Astrocyte of the cerebellum (primary cell): ENCODE results near the gene RILPL2.

Experiments
- DNase-seq: peaks from one replicate; pipeline ENCODE4 v3.0.0-alpha.2; 2011; ENCODE audit warnings: low read depth
- H3K4me3 ChIP-seq: 2 replicates; pipeline ENCODE4 v1.5.1; 2011; ENCODE audit warnings: mild to moderate bottlenecking, low read depth, low read length, moderate library complexity
- CTCF ChIP-seq: IDR thresholded peaks from 2 replicates; pipeline ENCODE4 v1.5.1; 2012; ENCODE audit warnings: low read length, low read depth, moderate library complexity, mild to moderate bottlenecking; ENCODE audit errors: missing control alignments
- in situ Hi-C: cut with HindIII; loops from 2 replicates; pipeline ENCODE4 v1.10.0; 2017; ENCODE audit warnings: low sequenced_read_pairs

RILPL2 gene

GRCh38 chr12:123478762-123479161 is 42.3 kb upstream of the RILPL2 start:
- in situ Hi-C loops: no loop called here
- no peak for DNase-seq
- H3K4me3 ChIP-seq: no peak overlapping the region
- TF ChIP-seq CTCF: no peak

DNA sequence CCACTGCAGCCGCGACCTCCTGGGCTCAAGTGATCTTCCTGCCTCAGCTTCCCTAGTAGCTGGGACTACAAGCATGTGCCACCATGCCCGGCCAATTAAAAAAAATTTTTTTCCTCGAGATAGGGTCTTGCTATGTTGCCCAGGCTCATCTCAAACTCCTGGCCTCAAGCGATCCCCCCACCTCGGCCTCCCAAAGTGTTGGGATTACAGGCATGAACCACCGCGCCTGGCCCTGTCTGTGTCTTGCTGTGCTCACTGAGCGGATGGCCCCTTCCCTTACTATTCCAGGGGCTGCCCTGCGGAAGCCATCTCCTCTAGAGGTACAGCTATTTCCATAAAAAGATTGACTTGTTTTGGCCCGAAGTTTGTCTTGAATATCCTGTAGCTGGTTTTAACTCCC is 41.6 kb upstream of the RILPL2 start:
- TF ChIP-seq CTCF: no peak
- DNase-seq: no peak
- H3K4me3 ChIP-seq: no peak overlapping the region
- in situ Hi-C loops: no loop called here

GRCh38 chr12:123475246-123475703 is 38.8 kb upstream of the RILPL2 start:
- no peak overlapping the region for H3K4me3 ChIP-seq
- TF ChIP-seq CTCF: no peak
- no peak for DNase-seq
- in situ Hi-C loops: no loop called here

- no peak for DNase-seq
- in situ Hi-C loops: loop anchor here (5.0 kb wide), 1 partner anchor 77 kb away; no protein-coding TSS in a partner anchor
- no peak for TF ChIP-seq CTCF
- H3K4me3 ChIP-seq: no peak overlapping the region
Observed at GRCh38 chr12:123474485-123475245, 38.2 kb upstream of the RILPL2 start.

DNA sequence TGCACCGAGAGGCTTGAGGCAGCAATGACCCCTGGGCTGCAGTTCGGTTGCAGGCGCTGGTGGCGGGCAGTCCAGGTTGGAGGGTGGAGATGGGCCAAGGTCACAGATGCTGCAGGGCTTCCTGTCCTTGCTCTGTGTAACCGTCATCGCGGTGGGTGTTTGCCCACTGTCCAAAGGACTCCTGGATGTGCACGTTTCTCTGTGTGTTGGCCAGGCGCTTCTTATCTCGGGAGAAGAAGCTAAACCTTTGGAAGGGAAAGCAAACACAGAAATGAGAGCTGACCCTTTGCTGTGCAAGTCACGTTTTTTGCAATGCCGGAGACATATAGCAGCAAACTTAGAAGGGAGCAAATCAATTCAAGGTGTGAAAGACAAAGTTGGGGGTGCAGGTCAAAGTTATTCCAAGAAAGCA is 36.0 kb upstream of the RILPL2 start:
- TF ChIP-seq CTCF: no peak
- H3K4me3 ChIP-seq: no peak overlapping the region
- in situ Hi-C loops: loop anchor here (5.0 kb wide), 1 partner anchor 75 kb away; no protein-coding TSS in a partner anchor
- DNase-seq: no peak

GRCh38 chr12:123471374-123472068 is 35.0 kb upstream of the RILPL2 start:
- no peak overlapping the region for H3K4me3 ChIP-seq
- peak; percentile 18 for DNase-seq
- TF ChIP-seq CTCF: no peak
- in situ Hi-C loops: loop anchor here (5.0 kb wide), 1 partner anchor 74 kb away; no protein-coding TSS in a partner anchor
